ENCODE data around the gene CD247.

CD247 gene

GRCh38 chr1:167439301-167439988 lies 78.9 kb downstream of the CD247 start:
- DNase-seq (ENCODE audit: low read depth), result peak; percentile 24

GRCh38 chr1:167438171-167439138 lies 79.9 kb downstream of the CD247 start:
- DNase-seq (ENCODE audit: low read depth), result no peak

GRCh38 chr1:167435484-167435883 lies 82.8 kb downstream of the CD247 start:
- DNase-seq (ENCODE audit: low read depth), result no peak

GRCh38 chr1:167434306-167434705 lies 84.0 kb downstream of the CD247 start:
- DNase-seq (ENCODE audit: low read depth), result no peak

GRCh38 chr1:167433884-167434283 lies 84.4 kb downstream of the CD247 start:
- DNase-seq (ENCODE audit: low read depth), result no peak

GRCh38 chr1:167432780-167433179 lies 85.5 kb downstream of the CD247 start:
- no peak for DNase-seq (ENCODE audit: low read depth)

- no peak for DNase-seq (ENCODE audit: low read depth)
Measured at GRCh38 chr1:167431909-167432650, 86.2 kb downstream of the CD247 start.

- DNase-seq (ENCODE audit: low read depth), result no peak
Measured at GRCh38 chr1:167431261-167431908, 86.9 kb downstream of the CD247 start.

GRCh38 chr1:167430849-167431242 lies 87.5 kb downstream of the CD247 start:
- no peak for DNase-seq (ENCODE audit: low read depth)

GRCh38 chr1:167430134-167430848 lies 88.0 kb downstream of the CD247 start:
- no peak for DNase-seq (ENCODE audit: low read depth)

- no peak for DNase-seq (ENCODE audit: low read depth)
Measured at GRCh38 chr1:167429612-167430011, 88.7 kb downstream of the CD247 start.

GRCh38 chr1:167428395-167428794 lies 89.9 kb downstream of the CD247 start:
- DNase-seq (ENCODE audit: low read depth), result peak; percentile 31

GRCh38 chr1:167427848-167428247 lies 90.5 kb downstream of the CD247 start:
- DNase-seq (ENCODE audit: low read depth), result peak; percentile 30

GRCh38 chr1:167426716-167427115 lies 91.6 kb downstream of the CD247 start:
- DNase-seq (ENCODE audit: low read depth), result no peak

- no peak for DNase-seq (ENCODE audit: low read depth)
Measured at GRCh38 chr1:167425482-167425881, 92.8 kb downstream of the CD247 start.

GRCh38 chr1:167423684-167424619 lies 94.4 kb downstream of the CD247 start:
- no peak for DNase-seq (ENCODE audit: low read depth)

- no peak for DNase-seq (ENCODE audit: low read depth)
Measured at GRCh38 chr1:167420510-167420909, 97.8 kb downstream of the CD247 start.

GRCh38 chr1:167419245-167419644 lies 99.1 kb downstream of the CD247 start:
- no peak for DNase-seq (ENCODE audit: low read depth)

- DNase-seq (ENCODE audit: low read depth), result no peak
Measured at GRCh38 chr1:167418391-167418790, 99.9 kb downstream of the CD247 start.

- no peak for DNase-seq (ENCODE audit: low read depth)
Measured at GRCh38 chr1:167416506-167416905, 101.8 kb downstream of the CD247 start.

Measured in fibroblast of gingiva (primary cell).